H9 (cell line): ENCODE measurements around the gene TCN1. TPM values are rescaled to one million over a fixed set of nuclear protein-coding genes. Genes with fewer than 3 reads are reported as not detected.
"Not testable (repeated sequence)": the region's sequence is repeated elsewhere in the genome, so short reads cannot be mapped to it uniquely, and the experiment has no call there.

ENCODE experiments used
- DNase-seq: peaks from one replicate; pipeline ENCODE4 v3.0.0-alpha.2; 2017
- H2AFZ ChIP-seq: one replicate; pipeline ENCODE4 v1.6.1; 2013; ENCODE audit warnings: mild to moderate bottlenecking, low read length, control low read depth, moderate library complexity
- H2AK5ac ChIP-seq: 2 replicates; pipeline ENCODE4 v1.6.1; 2013; ENCODE audit warnings: low read length, control low read depth, mixed read lengths; ENCODE audit not compliant: insufficient read length
- H2BK120ac ChIP-seq: one replicate; pipeline ENCODE4 v1.6.1; 2013; ENCODE audit warnings: low read depth, mild to moderate bottlenecking, low read length, control low read depth, inconsistent platforms; ENCODE audit not compliant: poor library complexity, severe bottlenecking
- H2BK12ac ChIP-seq: 2 replicates; pipeline ENCODE4 v1.6.1; 2013; ENCODE audit warnings: low read length, control low read depth, mixed read lengths, low read depth; ENCODE audit not compliant: insufficient read length
- H2BK15ac ChIP-seq: 2 replicates; pipeline ENCODE4 v1.6.1; 2013; ENCODE audit warnings: low read depth, low read length, control low read depth
- H2BK20ac ChIP-seq: one replicate; pipeline ENCODE4 v1.6.1; 2013; ENCODE audit warnings: low read depth, mild to moderate bottlenecking, low read length, control low read depth, inconsistent platforms; ENCODE audit not compliant: poor library complexity, severe bottlenecking
- H2BK5ac ChIP-seq: 2 replicates; pipeline ENCODE4 v1.6.1; 2013; ENCODE audit warnings: low read length, control low read depth, mixed read lengths; ENCODE audit not compliant: insufficient read length
- H3K14ac ChIP-seq: 2 replicates; pipeline ENCODE4 v1.6.1; 2013; ENCODE audit warnings: low read length, control low read depth; ENCODE audit not compliant: insufficient read depth
- H3K18ac ChIP-seq: 2 replicates; pipeline ENCODE4 v1.6.1; 2013; ENCODE audit warnings: low read depth, mild to moderate bottlenecking, mixed read lengths, low read length, control low read depth; ENCODE audit not compliant: insufficient read length
- H3K23ac ChIP-seq: 2 replicates; pipeline ENCODE4 v1.6.1; 2013; ENCODE audit warnings: low read length, control low read depth, mixed read lengths, low read depth; ENCODE audit not compliant: insufficient read length
- H3K23me2 ChIP-seq: 2 replicates; pipeline ENCODE4 v1.6.1; 2013; ENCODE audit warnings: low read depth, mild to moderate bottlenecking, mixed read lengths, low read length, control low read depth; ENCODE audit not compliant: insufficient read length, poor library complexity, severe bottlenecking
- H3K27ac ChIP-seq: 2 replicates; pipeline ENCODE4 v1.5.1; 2013; ENCODE audit warnings: low read length, control low read depth, mixed read lengths, low read depth; ENCODE audit not compliant: insufficient read length
- H3K27me3 ChIP-seq: 2 replicates; pipeline ENCODE4 v1.6.1; 2013; ENCODE audit warnings: low read length, control low read depth, inconsistent platforms; ENCODE audit not compliant: insufficient read depth
- H3K4ac ChIP-seq: 2 replicates; pipeline ENCODE4 v1.6.1; 2013; ENCODE audit warnings: low read depth, mild to moderate bottlenecking, control low read depth, inconsistent platforms, low read length, moderate library complexity
- H3K4me1 ChIP-seq: 2 replicates; pipeline ENCODE4 v1.6.1; 2013; ENCODE audit warnings: low read length, control low read depth, inconsistent platforms; ENCODE audit not compliant: insufficient read depth
- H3K4me2 ChIP-seq: 2 replicates; pipeline ENCODE4 v1.6.1; 2013; ENCODE audit warnings: low read length, control low read depth, mixed read lengths; ENCODE audit not compliant: insufficient read length, insufficient read depth
- H3K56ac ChIP-seq: 2 replicates; pipeline ENCODE4 v1.6.1; 2013; ENCODE audit warnings: low read depth, mild to moderate bottlenecking, mixed read lengths, low read length, control low read depth; ENCODE audit not compliant: insufficient read length
- H3K79me1 ChIP-seq: 2 replicates; pipeline ENCODE4 v1.6.1; 2013; ENCODE audit warnings: low read depth, mild to moderate bottlenecking, moderate library complexity, low read length, control low read depth, inconsistent platforms; ENCODE audit not compliant: insufficient read depth, poor library complexity, severe bottlenecking
- H3K79me2 ChIP-seq: 2 replicates; pipeline ENCODE4 v1.6.1; 2013; ENCODE audit warnings: low read length, control low read depth, inconsistent platforms; ENCODE audit not compliant: insufficient read depth
- H3K9ac ChIP-seq: 2 replicates; pipeline ENCODE4 v1.6.1; 2013; ENCODE audit warnings: low read length, control low read depth, mixed read lengths; ENCODE audit not compliant: insufficient read length; ENCODE audit errors: extremely low read depth
- H3K9me3 ChIP-seq: one replicate; pipeline ENCODE4 v1.6.1; 2013; ENCODE audit warnings: low read depth, low read length, inconsistent platforms; ENCODE audit not compliant: control insufficient read depth
- H3T11ph ChIP-seq: one replicate; pipeline ENCODE4 v1.6.1; 2013; ENCODE audit warnings: mild to moderate bottlenecking, low read length, control low read depth, inconsistent platforms
- H4K20me1 ChIP-seq: one replicate; pipeline ENCODE4 v1.6.1; 2013; ENCODE audit not compliant: control insufficient read depth, insufficient read length, insufficient read depth
- H4K5ac ChIP-seq: 2 replicates; pipeline ENCODE4 v1.6.1; 2013; ENCODE audit warnings: low read depth, mild to moderate bottlenecking, mixed read lengths, low read length, control low read depth; ENCODE audit not compliant: insufficient read length
- H4K8ac ChIP-seq: replicated peaks from 2 replicates; pipeline ENCODE4 v1.6.1; 2013; ENCODE audit warnings: low read length, control low read depth, mixed read lengths, low read depth; ENCODE audit not compliant: insufficient read length
- H4K91ac ChIP-seq: 2 replicates; pipeline ENCODE4 v1.6.1; 2013; ENCODE audit warnings: low read depth, mild to moderate bottlenecking, moderate library complexity, mixed read lengths, low read length, control low read depth; ENCODE audit not compliant: insufficient read length
- H3K27ac Mint-ChIP-seq, 3 experiments: 2 replicates in 2 of 3; 3 replicates in 1 of 3; pipeline ENCODE4 v1.8.0; 2020 to 2021; ENCODE audit warnings: mixed read lengths in 3 of 3, mild to moderate bottlenecking in 1 of 3, moderate library complexity in 1 of 3
- H3K27me3 Mint-ChIP-seq: 2 replicates; pipeline ENCODE4 v1.8.0; 2021; ENCODE audit warnings: low read depth, mild to moderate bottlenecking, moderate library complexity, mixed read lengths
- H3K36me3 Mint-ChIP-seq, 3 experiments: 2 replicates in 2 of 3; 3 replicates in 1 of 3; pipeline ENCODE4 v1.8.0; 2020 to 2021; ENCODE audit warnings: low read depth in 3 of 3, mixed read lengths in 3 of 3; ENCODE audit not compliant: insufficient read depth in 1 of 3
- H3K4me1 Mint-ChIP-seq, 2 experiments: 2 replicates each; pipeline ENCODE4 v1.8.0; 2020; ENCODE audit warnings: mixed read lengths in 2 of 2
- H3K4me3 Mint-ChIP-seq, 2 experiments: 2 replicates in 1 of 2; 3 replicates in 1 of 2; pipeline ENCODE4 v1.8.0; 2020 to 2021; ENCODE audit warnings: mild to moderate bottlenecking in 2 of 2, mixed read lengths in 2 of 2, moderate library complexity in 1 of 2
- H3K9me3 Mint-ChIP-seq, 2 experiments: 2 replicates in 1 of 2; 3 replicates in 1 of 2; pipeline ENCODE4 v1.8.0; 2020; ENCODE audit warnings: mild to moderate bottlenecking in 2 of 2, mixed read lengths in 2 of 2, moderate library complexity in 1 of 2
- CTCF ChIP-seq: fragments of 200-600 bp; sonication (generic); conservative IDR thresholded peaks from 3 replicates; pipeline ENCODE4 v1.8.0; 2021; ENCODE audit warnings: antibody characterized with exemption, mild to moderate bottlenecking
- WGBS: extraction: QIAGEN DNeasy Blood & Tissue Kit; methylation state at CpG from one replicate; pipeline ENCODE4 v1.1.7; 2013; ENCODE audit warnings: missing lambda C conversion rate, low lambda C conversion rate, mixed read lengths; ENCODE audit not compliant: insufficient read length; ENCODE audit errors: extremely low coverage; 5-methylcytosine and 5-hydroxymethylcytosine counted together
- total RNA-seq: library from RNA; stranded (reverse); gene quantifications from 2 replicates; pipeline ENCODE4 v1.2.1, GENCODE V29; 2021

Gene TCN1
- total RNA-seq, 1 experiment from 2014 or later, result not detected

DNA sequence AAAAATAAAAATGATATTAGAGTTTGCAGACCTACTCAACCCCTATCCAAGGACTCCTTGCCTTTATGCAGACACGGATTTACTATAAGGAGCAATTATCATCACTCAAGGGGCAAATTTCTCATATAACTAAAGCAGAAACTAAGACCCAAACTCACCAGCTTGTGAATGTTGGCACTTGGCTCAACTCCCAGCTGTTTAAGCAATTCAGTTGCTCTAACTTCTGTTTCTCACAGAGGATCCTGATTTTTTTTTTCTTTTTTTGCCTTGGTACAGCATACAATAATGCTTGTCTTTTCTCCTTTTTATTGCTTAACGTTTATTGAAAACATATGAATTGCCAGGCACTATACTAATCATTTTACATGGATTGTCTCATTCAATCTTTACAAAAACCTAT lies 11.4 kb downstream of the TCN1 start:
- DNase-seq, result no peak
- Mint-ChIP-seq H3K36me3 (no peaks in the 10 kb centered on the region), H3K27ac (no peak overlapping the region), H3K4me3 (no peak overlapping the region), H3K27me3 (no peaks in the 10 kb centered on the region), H3K4me1 (peaks cover 8 to 14% of the 10 kb centered on the region in 2 experiments), H3K9me3 (no peaks in the 10 kb centered on the region)
- Histone ChIP-seq H4K91ac (no peak overlapping the region), H2BK12ac (no peak overlapping the region), H3K27ac (no peak overlapping the region), H2AFZ (no peak overlapping the region), H3K4ac (no peak overlapping the region), H2BK20ac (no peak overlapping the region), H2BK15ac (no peak overlapping the region), H2AK5ac (no peak overlapping the region), H3K56ac (no peak overlapping the region), H3K79me1 (no peaks in the 10 kb centered on the region), H3K9ac (no peak overlapping the region), H2BK5ac (no peak overlapping the region), H4K20me1 (no peaks in the 10 kb centered on the region), H3K4me1 (peaks cover 3% of the 10 kb centered on the region; the same call in 1 of the 2 replicates), H4K5ac (no peak overlapping the region), H3K9me3 (no peaks in the 10 kb centered on the region), H3K18ac (no peak overlapping the region), H3K23me2 (no peaks in the 10 kb centered on the region), H3K23ac (no peak overlapping the region), H2BK120ac (no peak overlapping the region), H4K8ac (no peak overlapping the region), H3K14ac (no peak overlapping the region), H3K27me3 (no peaks in the 10 kb centered on the region), H3T11ph (no peak overlapping the region), H3K4me2 (no peak overlapping the region), H3K79me2 (no peaks in the 10 kb centered on the region)
- no peak for TF ChIP-seq CTCF
- WGBS, result no CpG with 5 or more reads among the region's 2 CpGs

DNA sequence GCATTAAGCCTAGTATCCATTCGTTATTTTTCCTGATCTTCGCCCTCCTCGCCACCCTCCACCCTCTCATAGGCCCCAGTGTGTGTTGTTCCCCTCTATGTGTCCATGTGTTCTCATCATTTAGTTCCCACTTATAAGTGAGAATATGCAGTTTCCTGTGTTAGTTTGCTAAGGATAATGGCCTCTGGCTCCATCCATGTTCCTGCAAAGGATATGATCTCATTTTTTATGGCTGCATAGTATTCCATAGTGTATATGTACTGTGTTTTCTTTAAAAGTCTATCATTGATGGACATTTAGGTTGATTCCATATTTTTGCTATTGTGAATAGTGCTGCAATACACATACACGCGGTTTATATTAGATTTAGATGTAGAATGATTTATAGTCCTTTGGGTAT lies 14.9 kb downstream of the TCN1 start:
- not testable (repeated sequence) for H3K9me3 Mint-ChIP-seq, H3K56ac ChIP-seq, H4K20me1 ChIP-seq, H3K14ac ChIP-seq, H4K8ac ChIP-seq, H3K4me3 Mint-ChIP-seq, H3K27me3 ChIP-seq, H3K23ac ChIP-seq, H4K91ac ChIP-seq, H3K23me2 ChIP-seq, H2BK12ac ChIP-seq, H2BK120ac ChIP-seq, H3T11ph ChIP-seq, H3K4me2 ChIP-seq, H3K4me1 ChIP-seq, H2AK5ac ChIP-seq, H3K18ac ChIP-seq, H2BK5ac ChIP-seq, H3K27me3 Mint-ChIP-seq, H3K4me1 Mint-ChIP-seq, H4K5ac ChIP-seq, H3K79me1 ChIP-seq, H3K9me3 ChIP-seq, DNase-seq, H2BK20ac ChIP-seq, H2BK15ac ChIP-seq, H3K27ac ChIP-seq, H3K27ac Mint-ChIP-seq, H3K4ac ChIP-seq, H3K9ac ChIP-seq, H3K36me3 Mint-ChIP-seq, H2AFZ ChIP-seq, H3K79me2 ChIP-seq
- WGBS, result no CpG with 5 or more reads among the region's 5 CpGs
